GM12878 (cell line): ENCODE measurements around the gene PDPK1. TPM values are rescaled to one million over a fixed set of nuclear protein-coding genes. Genes with fewer than 3 reads are reported as not detected.
A peak's percentile ranks its signal among the peaks of the same experiment; 100 is the strongest.
"Not testable (repeated sequence)": the region's sequence is repeated elsewhere in the genome, so short reads cannot be mapped to it uniquely, and the experiment has no call there.

Source experiments
- ATAC-seq: fragments of 200-7000 bp; cut with Tn5 transposase; 3 replicates; pipeline ENCODE4 v1.9.1; 2020; ENCODE audit warnings: mild to moderate bottlenecking, moderate library complexity
- BruUV-seq: library from RNA; stranded (reverse); fragments of 400-500 nt; replicated peaks from 2 replicates; lab custom pipeline; 2021; lab: Mats Ljungman, UMichigan
- CTCF ChIA-PET: fragments of 300-600 bp; sonication (Branson Sonifier 250); formaldehyde crosslinking; extraction: SDS; loops from one replicate; lab custom pipeline; 2021; ENCODE audit warnings: inconsistent platforms; lab: Yijun Ruan, JAX
- POLR2A ChIA-PET: fragments of 350-600 bp; formaldehyde crosslinking; extraction: SDS; loops from one replicate; lab custom pipeline; 2021; ENCODE audit warnings: inconsistent platforms; lab: Charles Lee
- RAD21 ChIA-PET: fragments of 300-600 bp; sonication (Branson Sonifier 250); formaldehyde crosslinking; loops from one replicate; lab custom pipeline; 2023; ENCODE audit warnings: antibody characterized with exemption; ENCODE audit not compliant: unreplicated experiment; lab: Charles Lee
- SMC1A ChIA-PET: fragments of 300-600 bp; sonication (Branson Sonifier 250); formaldehyde crosslinking; loops from one replicate; lab custom pipeline; 2023; ENCODE audit not compliant: unreplicated experiment, uncharacterized antibody; lab: Charles Lee
- DNase-seq: peaks from one replicate; pipeline ENCODE4 v3.0.0-alpha.2; 2011; ENCODE audit warnings: low read depth, low spot score
- FAIRE-seq: peaks from 3 replicates; lab custom pipeline; 2011; peaks lifted over from hg19 to GRCh38; lab: Jason Lieb, UNC
- H2AFZ ChIP-seq: 2 replicates; pipeline ENCODE4 v1.6.0; 2011; ENCODE audit warnings: low read depth, low read length, control low read depth; ENCODE audit not compliant: control insufficient read depth
- H3K27ac ChIP-seq: 2 replicates; pipeline ENCODE4 v1.5.1; 2011; ENCODE audit warnings: control low read depth; ENCODE audit not compliant: control insufficient read depth, insufficient read depth
- H3K27me3 ChIP-seq, 2 experiments: replicated peaks in 1 of 2; 2 replicates each; pipeline versions ENCODE4 v1.6.0 to v1.6.1; 2011; ENCODE audit warnings: low read length in 1 of 2; ENCODE audit not compliant: control insufficient read depth in 2 of 2, insufficient read depth in 2 of 2
- H3K36me3 ChIP-seq, 2 experiments: 2 replicates each; pipeline ENCODE4 v1.5.1; 2011; ENCODE audit warnings: low read length in 1 of 2; ENCODE audit not compliant: control insufficient read depth in 2 of 2, insufficient read depth in 2 of 2
- H3K4me1 ChIP-seq: 2 replicates; pipeline ENCODE4 v1.6.1; 2011; ENCODE audit warnings: mild to moderate bottlenecking, low read length, moderate library complexity, mixed read lengths; ENCODE audit not compliant: control insufficient read depth, insufficient read depth
- H3K4me2 ChIP-seq: 2 replicates; pipeline ENCODE4 v1.6.0; 2011; ENCODE audit warnings: control low read depth; ENCODE audit not compliant: control insufficient read depth, insufficient read depth
- H3K4me3 ChIP-seq: fragments of 200-600 bp; sonication (generic); 2 replicates; pipeline ENCODE4 v1.5.1; 2016
- H3K79me2 ChIP-seq: 2 replicates; pipeline ENCODE4 v1.6.0; 2011; ENCODE audit warnings: low read length; ENCODE audit not compliant: control insufficient read depth, insufficient read depth
- H3K9ac ChIP-seq: 2 replicates; pipeline ENCODE4 v1.8.0; 2011; ENCODE audit warnings: low read length, control low read depth, mixed read lengths; ENCODE audit not compliant: control insufficient read depth, insufficient read depth
- H3K9me3 ChIP-seq: replicated peaks from 3 replicates; pipeline ENCODE4 v1.5.1; 2011; ENCODE audit warnings: mild to moderate bottlenecking, low read length; ENCODE audit not compliant: control insufficient read depth, insufficient read depth
- H4K20me1 ChIP-seq: 2 replicates; pipeline ENCODE4 v1.6.0; 2011; ENCODE audit not compliant: control insufficient read depth, insufficient read depth
- WGBS: methylation state at CpG from one replicate; pipeline ENCODE4 v1.1.6; 2016; ENCODE audit warnings: low lambda C conversion rate; ENCODE audit not compliant: insufficient replicate concordance, insufficient coverage; ENCODE audit errors: missing lambda C conversion rate; 5-methylcytosine and 5-hydroxymethylcytosine counted together
- in situ Hi-C: fragments of 300-500 bp; cut with MboI; formaldehyde crosslinking; loops from 9 replicates; pipeline ENCODE4 v1.14.3; 2018; ENCODE audit warnings: mixed read lengths
- intact Hi-C: fragments of 100-400 bp; cut with micrococcal nuclease; formaldehyde crosslinking; loops from one replicate; pipeline ENCODE4 v1.14.2; 2022; ENCODE audit not compliant: unreplicated experiment
- polyA plus RNA-seq, 11 experiments: library from polyadenylated mRNA; depleted of rRNA in 4 of 11; unstranded in 6 of 11; stranded (reverse) in 5 of 11; fragments of >200 nt; fragmentation: Nextera tagmentation in 4 of 11; fragmentation: Illumina TruSeq in 1 of 11; extraction: Ambion mirVana in 4 of 11; extraction: Trizol in 1 of 11; gene quantifications; 1 replicate in 1 of 11; 2 replicates in 10 of 11; pipeline versions ENCODE4 v1.2.1 to v1.2.3, GENCODE V29; 2011 to 2016; ENCODE audit warnings: inconsistent platforms in 2 of 11, missing spikeins in 2 of 11, low read depth in 1 of 11
- total RNA-seq, 4 experiments: library from RNA; depleted of rRNA in 3 of 4; stranded (reverse); fragments of >200 nt in 3 of 4; fragmentation: Illumina TruSeq in 1 of 4; extraction: Trizol in 1 of 4; gene quantifications; 2 replicates each; pipeline versions ENCODE4 v1.2.1 to v1.2.3, GENCODE V29; 2013 to 2021

Gene PDPK1
- total and polyA plus RNA-seq, 10 of the 15 experiments (the other 5 are each of a cell fraction or from before 2014, with no cell fraction given) = 3.9 to 41.3 (median 25.5) TPM

DNA sequence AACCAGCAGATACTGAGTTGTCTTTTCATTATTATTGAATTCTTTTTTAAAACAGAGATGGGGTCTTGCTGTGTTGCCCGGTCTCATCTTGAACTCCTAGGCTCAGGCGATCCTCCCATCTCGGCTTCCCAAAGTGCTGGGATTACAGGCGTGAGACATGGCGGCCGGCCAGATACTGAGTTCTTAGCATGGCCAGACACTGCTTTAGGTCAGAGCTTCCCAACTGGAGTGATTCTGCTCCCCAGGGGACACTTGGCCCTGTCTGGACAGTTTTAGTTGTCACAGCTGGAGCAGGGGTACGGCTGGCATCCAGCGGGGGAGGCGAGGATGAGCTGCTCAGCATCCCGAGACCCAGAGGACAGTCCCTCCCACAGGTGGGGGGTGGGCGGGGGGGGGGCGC lies 41.1 kb downstream of the PDPK1 start:
- CTCF ChIA-PET, in situ Hi-C loops, H3K4me1 ChIP-seq, DNase-seq, H3K36me3 ChIP-seq, H3K79me2 ChIP-seq, intact Hi-C loops, H3K9me3 ChIP-seq, ATAC-seq, H3K27ac ChIP-seq, H3K27me3 ChIP-seq, H3K9ac ChIP-seq, RAD21 ChIA-PET, H2AFZ ChIP-seq, BruUV-seq, H3K4me3 ChIP-seq, POLR2A ChIA-PET, H3K4me2 ChIP-seq, H4K20me1 ChIP-seq, SMC1A ChIA-PET, FAIRE-seq: not testable (repeated sequence)
- WGBS = 89% methylated on average over 3 of the region's 12 CpGs

DNA sequence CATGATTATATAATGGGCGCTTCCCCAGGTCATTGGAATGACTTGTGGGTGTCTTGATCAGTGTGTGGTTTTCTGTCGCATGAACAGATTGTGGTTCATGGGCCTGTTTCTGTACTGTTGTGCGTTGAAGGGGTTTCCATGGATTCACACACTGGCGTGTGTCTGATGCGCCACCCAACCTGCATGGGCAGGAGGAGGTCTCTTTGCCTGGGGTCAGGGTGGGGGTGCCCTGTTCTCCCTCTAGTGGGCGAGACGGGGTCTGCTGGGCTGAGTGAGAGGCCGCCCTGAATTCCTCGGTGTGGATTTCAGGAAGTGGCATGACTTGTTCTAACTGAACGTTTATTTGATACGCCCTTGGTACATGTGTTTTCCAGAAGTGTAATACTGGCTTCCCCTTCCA lies 42.3 kb downstream of the PDPK1 start:
- H4K20me1 ChIP-seq, POLR2A ChIA-PET, H3K27me3 ChIP-seq, DNase-seq, intact Hi-C loops, SMC1A ChIA-PET, H3K4me2 ChIP-seq, RAD21 ChIA-PET, H3K4me1 ChIP-seq, H3K79me2 ChIP-seq, H3K9me3 ChIP-seq, H3K4me3 ChIP-seq, H2AFZ ChIP-seq, H3K36me3 ChIP-seq, ATAC-seq, in situ Hi-C loops, CTCF ChIA-PET, BruUV-seq, H3K27ac ChIP-seq, H3K9ac ChIP-seq: not testable (repeated sequence)
- no CpG with 5 or more reads among the region's 11 CpGs for WGBS
- FAIRE-seq = peak; percentile 86

DNA sequence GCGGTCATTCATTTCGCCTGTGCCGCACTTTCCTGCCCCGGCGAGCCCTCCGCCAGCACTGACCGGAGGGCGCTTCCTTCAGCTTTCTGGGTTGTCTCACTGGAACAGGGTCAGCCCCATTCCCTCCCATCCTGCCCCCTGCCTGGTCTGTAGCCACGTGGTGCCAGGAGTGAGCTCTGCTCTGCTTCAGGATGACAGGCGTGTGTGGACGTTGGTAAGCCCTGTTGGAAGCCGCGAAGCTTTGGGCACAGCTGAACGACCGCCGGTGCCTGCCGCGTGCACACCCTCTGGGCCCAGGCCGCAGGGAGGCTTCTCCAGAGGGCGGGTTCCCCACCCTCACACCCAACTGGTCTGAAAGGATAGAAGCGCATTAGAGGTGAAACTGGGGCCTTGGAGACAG lies 43.0 kb downstream of the PDPK1 start:
- POLR2A ChIA-PET = not testable (repeated sequence)

More for the DNA sequence above, 43.0 kb downstream of the PDPK1 start:
- H3K4me2 ChIP-seq, H3K27ac ChIP-seq, H3K4me3 ChIP-seq, ATAC-seq, DNase-seq, H3K36me3 ChIP-seq, H2AFZ ChIP-seq, in situ Hi-C loops, H3K9me3 ChIP-seq, CTCF ChIA-PET, H3K9ac ChIP-seq, H3K4me1 ChIP-seq, H3K79me2 ChIP-seq, SMC1A ChIA-PET, H4K20me1 ChIP-seq, RAD21 ChIA-PET, H3K27me3 ChIP-seq, intact Hi-C loops: not testable (repeated sequence)
- BruUV-seq = TSS peak; percentile 39
- peak; percentile 84 for FAIRE-seq
- no CpG with 5 or more reads among the region's 21 CpGs for WGBS
